Cortex of kidney (tissue), 1 donor: ENCODE measurements around the gene LBH.

Source experiments
- DNase-seq: peaks from one replicate; lab custom pipeline; 2025; lab: John Stamatoyannopoulos, UW

LBH gene

GRCh38 chr2:30217644-30218337 lies 13.5 kb upstream of the LBH start:
- DNase-seq, result no peak

DNA sequence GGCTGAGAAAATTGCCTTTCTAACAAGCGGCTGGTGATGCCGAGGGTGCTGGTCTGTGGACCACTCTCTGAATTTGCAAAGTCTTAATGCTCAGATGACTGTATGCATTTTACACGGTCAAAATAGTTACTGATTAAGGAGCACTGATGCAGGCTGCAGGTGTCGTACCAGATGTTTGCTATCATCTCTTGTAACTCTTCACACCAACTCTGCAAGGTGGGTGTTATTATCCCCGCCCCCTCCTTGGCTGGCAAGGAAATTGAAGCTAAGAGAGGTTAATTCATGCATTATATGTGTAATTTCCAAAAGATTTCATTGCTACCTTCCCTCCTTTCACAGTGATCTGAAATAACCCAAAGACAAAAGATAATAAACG lies 13.0 kb upstream of the LBH start:
- DNase-seq, result no peak

- DNase-seq, result no peak
Measured at GRCh38 chr2:30218814-30219213, 12.5 kb upstream of the LBH start.

DNA sequence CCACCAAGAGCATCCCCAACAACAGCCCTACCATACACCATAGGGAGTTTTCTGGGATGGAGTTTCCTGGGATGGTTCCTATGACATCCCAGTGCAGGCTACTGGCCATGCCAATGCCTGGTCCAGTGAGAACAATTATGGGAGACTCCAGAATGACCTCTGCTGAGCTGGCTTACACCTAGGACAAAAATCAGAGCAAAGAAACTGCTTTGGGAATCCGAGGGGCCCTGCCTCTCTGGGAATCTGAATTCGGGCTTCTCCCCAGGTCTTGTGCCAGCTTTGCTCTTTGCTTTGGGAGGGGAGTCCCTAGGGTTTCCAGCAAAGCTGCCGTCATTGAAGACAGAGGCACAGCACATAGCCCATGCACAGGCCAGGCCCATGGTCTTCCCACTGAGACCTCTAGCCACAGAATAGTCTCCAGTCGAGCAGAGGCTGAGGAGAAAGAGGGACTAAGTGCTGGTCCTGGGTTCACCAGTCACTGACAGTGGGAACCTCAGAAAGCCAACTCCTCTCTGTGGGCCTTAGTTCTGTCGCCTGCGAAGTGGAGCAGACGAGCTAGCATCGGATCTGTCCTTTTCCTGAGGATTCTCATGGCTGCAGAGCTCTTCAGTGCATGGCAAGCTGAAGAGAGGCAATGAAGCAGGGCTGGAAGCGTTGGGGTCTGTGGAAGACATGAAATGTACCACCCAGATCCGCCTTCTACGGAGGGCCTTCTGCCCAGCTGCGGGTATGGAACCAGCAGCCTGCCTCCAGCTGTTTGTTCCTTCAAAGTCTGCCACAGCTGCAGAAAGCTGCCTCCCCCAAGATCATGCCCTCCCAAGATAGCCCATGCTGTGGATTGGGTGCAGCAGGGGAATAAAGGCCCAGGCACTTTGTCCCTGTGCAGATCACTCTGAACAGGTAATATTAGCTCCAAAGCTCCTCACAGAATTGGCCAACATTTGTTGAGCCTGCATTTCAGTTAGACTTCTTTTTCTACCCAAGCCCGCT lies 11.2 kb upstream of the LBH start:
- no peak for DNase-seq

- no peak for DNase-seq
Measured at GRCh38 chr2:30221531-30221930, 9.8 kb upstream of the LBH start.

GRCh38 chr2:30222031-30222430 lies 9.3 kb upstream of the LBH start:
- no peak for DNase-seq

- DNase-seq, result no peak
Measured at GRCh38 chr2:30222636-30223360, 8.5 kb upstream of the LBH start.

- DNase-seq, result no peak
Measured at GRCh38 chr2:30223413-30223874, 7.9 kb upstream of the LBH start.

DNA sequence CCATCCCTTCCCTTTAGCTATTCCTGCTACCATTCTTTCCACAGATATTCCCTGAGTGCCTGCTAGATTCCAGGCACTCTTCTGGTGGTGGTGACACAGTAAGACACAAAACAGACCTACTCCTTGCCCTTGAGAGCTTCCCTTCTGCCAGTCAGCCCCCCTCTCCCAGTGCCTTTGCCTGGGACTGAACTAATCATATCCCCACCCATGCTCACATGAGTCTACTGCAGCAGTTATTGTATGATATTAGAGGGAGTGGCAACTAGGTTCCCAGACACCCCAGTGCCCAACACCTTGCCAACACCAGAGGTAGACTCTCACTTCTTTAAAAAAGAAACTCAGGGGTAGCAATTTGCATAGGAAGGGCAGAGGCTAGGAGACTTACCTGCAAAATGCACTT lies 7.2 kb upstream of the LBH start:
- DNase-seq, result no peak

DNA sequence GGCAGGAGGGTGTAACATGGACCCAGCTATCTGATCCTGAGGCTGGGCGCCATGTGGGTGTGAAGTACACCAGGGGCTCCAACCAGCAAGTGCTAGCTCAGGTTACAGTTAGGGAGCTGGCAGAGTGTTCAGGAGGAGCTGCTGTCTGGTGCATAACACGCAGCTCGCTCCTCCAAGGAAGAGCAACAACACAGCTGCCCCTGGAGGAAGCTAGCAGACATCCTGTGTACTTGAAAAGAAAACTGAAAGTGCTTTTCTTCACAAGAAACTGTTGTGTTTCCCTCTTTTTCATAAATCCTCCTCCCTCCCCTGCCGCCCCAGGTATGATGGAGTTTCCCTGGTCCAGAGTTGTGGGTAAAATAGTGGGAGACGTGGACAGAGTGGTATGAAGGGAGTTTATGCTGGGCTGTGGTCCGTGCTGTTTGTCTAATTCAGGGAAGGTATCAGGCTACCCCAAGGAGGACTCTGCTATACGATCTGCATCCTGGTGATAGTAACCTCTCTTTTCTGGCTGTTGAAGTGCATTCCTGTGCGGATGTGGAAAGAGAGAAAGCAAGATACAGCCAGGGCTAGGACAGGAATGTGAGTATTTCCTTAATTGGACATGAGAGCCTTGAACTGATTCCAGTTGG lies 6.1 kb upstream of the LBH start:
- no peak for DNase-seq

- no peak for DNase-seq
Measured at GRCh38 chr2:30226144-30227032, 4.9 kb upstream of the LBH start.

- no peak for DNase-seq
Measured at GRCh38 chr2:30229596-30229995, 1.7 kb upstream of the LBH start.

- DNase-seq, result no peak
Measured at GRCh38 chr2:30230497-30231211, 680 bp upstream of the LBH start.

DNA sequence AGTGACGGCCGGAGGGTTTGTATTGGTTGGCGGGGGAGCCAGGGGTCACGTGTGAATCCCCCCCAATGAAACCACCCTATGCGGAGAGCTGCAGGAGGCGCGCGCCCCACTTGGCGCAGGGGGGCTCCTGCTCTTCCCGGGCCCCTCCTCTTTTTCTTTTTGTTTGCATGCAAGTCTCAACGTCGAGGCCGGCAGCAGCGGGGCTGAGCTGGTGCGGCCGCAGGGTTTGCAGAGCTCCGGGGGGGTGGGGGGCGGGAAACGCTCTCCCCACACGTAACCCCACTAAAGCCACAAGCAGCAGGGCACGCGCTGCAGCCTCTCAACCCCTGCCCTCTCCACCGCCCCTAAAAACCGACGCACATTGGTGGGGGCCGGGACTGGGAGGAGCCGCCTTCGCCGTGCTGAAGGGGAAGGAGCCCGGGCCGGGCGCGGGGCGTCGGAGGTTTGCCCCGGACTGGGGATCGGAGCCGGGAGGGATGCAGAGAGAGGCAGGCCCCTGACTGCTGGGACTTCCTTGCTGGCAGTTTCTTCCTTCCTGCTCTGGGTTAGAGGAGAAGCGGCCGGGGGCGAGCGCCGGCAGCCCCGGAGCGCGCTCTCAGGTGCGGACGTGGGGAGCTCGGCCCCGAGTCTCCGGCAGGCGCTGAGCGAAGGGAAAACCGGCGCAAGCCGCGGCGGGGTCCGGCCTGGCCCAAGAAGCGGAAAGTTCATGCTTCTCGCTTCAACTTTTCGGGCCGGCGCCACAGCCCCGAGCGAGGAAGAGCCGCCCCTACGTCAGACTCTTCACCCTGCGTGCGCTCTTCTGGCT lies 864 bp downstream of the LBH start:
- no peak for DNase-seq

DNA sequence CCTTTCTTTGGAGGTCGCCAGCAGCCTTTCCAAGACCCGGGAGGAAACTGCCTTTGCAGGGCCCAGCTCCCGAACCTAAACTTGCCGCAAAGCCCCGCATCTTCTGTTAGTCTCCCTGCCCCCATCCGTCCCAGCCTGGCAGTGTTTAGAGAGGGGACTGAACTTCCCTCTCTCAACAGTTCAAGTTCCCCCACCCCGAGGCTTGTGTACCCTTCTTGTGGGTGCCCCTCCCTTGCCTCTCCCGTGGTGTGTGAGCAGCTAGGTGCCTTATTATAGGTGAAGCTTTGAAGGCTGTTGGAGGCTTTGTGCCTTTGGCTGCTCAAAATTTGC lies 1.4 kb downstream of the LBH start:
- DNase-seq, result no peak

DNA sequence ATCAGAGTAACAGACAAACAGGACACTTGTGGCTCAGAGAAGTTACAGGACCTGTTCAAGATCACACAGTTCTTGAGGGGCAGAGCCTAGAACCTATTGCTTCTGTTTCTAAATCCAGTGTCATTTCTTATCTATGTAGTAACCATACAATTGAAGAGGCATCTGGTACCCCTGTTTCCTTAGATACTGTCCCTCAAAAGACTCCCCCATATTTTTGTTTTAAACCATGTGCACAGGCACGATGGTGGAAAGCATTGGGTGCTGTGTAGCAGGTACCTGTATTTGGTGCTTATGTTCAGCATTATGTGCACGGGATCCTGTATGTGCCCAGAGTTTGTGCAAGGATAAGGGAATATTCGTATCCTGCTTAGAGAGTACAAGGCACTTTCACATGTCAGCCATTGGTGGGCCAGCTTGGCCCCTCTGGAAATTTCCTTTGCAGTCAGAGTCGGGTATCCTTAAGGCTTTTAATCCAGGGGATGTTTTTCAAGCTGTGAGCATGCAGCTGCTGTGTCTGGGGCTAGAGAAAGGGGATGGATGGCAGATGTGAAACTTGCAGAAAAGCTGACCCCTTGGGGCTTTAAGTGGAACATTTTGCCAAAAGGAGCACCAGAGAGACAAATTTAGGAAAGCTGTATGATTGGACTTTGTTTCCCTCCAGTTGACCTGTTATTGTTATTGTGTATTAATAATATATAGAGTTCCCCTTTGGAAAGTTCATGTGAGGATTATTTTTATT lies 2.1 kb downstream of the LBH start:
- no peak for DNase-seq

- no peak for DNase-seq
Measured at GRCh38 chr2:30234180-30234971, 3.0 kb downstream of the LBH start.

GRCh38 chr2:30235008-30235655 lies 3.8 kb downstream of the LBH start:
- DNase-seq, result no peak
